Tibial artery (tissue), 4 donors: ENCODE measurements around the gene TLE1.

Source experiments
- DNase-seq, 2 donors: peaks; one replicate each; pipeline ENCODE4 v3.0.0-alpha.2; 2019
- H3K27ac ChIP-seq, 2 donors: fragments of 200-600 bp; sonication (generic) in 1 of 2; 1 replicate in 1 of 2; 2 replicates in 1 of 2; pipeline ENCODE4 v1.5.1; 2018 to 2019; ENCODE audit warnings: mild to moderate bottlenecking in 1 of 2
- H3K27me3 ChIP-seq, 2 donors: fragments of 200-600 bp; sonication (generic) in 1 of 2; one replicate each; pipeline versions ENCODE4 v1.5.1 to v1.6.0; 2016 to 2019
- H3K36me3 ChIP-seq, 3 donors: fragments of 200-600 bp; sonication (generic) in 2 of 3; one replicate each; pipeline ENCODE4 v1.5.1; 2016 to 2019; ENCODE audit warnings: mild to moderate bottlenecking in 2 of 3
- H3K4me1 ChIP-seq, 4 donors: fragments of 200-600 bp; sonication (generic) in 2 of 4; 1 replicate in 3 of 4; 2 replicates in 1 of 4; pipeline ENCODE4 v1.5.1; 2016 to 2019
- H3K4me3 ChIP-seq, 2 donors: fragments of 200-600 bp; sonication (generic) in 1 of 2; 1 replicate in 1 of 2; 2 replicates in 1 of 2; pipeline ENCODE4 v1.5.1; 2018 to 2019; ENCODE audit warnings: mild to moderate bottlenecking in 2 of 2
- H3K9me3 ChIP-seq, 3 donors: fragments of 200-600 bp; sonication (generic) in 1 of 3; one replicate each; pipeline ENCODE4 v1.5.1; 2016 to 2019
- intact Hi-C: fragments of 100-400 bp; cut with DNase I; formaldehyde crosslinking; loops from one replicate; pipeline ENCODE4 v1.15.0; 2023; ENCODE audit warnings: low total_unique reads
- TF ChIP-seq, protein P1 (sequence below), 2 experiments: fragments of 200-600 bp in 1 of 2; fragments of 450-650 bp in 1 of 2; IDR thresholded peaks; one replicate each; pipeline ENCODE4 v1.5.1; 2017 to 2019; ENCODE audit warnings: antibody characterized with exemption in 2 of 2, mild to moderate bottlenecking in 1 of 2, moderate library complexity in 1 of 2

Gene TLE1

DNA sequence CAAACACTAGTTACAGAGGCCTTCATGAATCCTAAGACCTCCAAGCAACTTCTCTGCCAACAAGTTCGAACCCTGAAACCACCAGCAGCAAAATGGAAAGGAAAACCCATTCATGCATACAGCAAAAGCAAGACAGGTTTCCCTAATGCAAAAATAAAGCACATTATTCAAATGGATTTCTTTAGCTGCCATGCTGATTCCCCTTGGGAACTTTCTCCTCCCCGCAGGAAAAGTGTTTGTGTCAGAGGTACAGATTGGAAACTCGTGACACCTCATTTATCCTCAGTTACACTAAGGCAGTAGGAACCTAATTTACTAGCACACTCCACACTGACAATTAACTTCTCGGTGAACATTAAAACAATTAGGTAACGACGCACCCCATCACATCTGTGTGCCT, 63.4 kb downstream of the TLE1 start:
- Histone ChIP-seq H3K9me3 (no peaks in the 10 kb centered on the region), H3K4me3 (no peak overlapping the region), H3K27ac (no peak overlapping the region), H3K27me3 (no peaks in the 10 kb centered on the region), H3K4me1 (no peaks in the 10 kb centered on the region), H3K36me3 (peaks cover 0 to under 1% (median 0%) of the 10 kb centered on the region in 3 donors)
- intact Hi-C loops, result no loop called here
- no peak for DNase-seq
- TF ChIP-seq, protein P1, sequence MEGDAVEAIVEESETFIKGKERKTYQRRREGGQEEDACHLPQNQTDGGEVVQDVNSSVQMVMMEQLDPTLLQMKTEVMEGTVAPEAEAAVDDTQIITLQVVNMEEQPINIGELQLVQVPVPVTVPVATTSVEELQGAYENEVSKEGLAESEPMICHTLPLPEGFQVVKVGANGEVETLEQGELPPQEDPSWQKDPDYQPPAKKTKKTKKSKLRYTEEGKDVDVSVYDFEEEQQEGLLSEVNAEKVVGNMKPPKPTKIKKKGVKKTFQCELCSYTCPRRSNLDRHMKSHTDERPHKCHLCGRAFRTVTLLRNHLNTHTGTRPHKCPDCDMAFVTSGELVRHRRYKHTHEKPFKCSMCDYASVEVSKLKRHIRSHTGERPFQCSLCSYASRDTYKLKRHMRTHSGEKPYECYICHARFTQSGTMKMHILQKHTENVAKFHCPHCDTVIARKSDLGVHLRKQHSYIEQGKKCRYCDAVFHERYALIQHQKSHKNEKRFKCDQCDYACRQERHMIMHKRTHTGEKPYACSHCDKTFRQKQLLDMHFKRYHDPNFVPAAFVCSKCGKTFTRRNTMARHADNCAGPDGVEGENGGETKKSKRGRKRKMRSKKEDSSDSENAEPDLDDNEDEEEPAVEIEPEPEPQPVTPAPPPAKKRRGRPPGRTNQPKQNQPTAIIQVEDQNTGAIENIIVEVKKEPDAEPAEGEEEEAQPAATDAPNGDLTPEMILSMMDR (IDR thresholded peaks at IDR 0.05), result no peak

DNA sequence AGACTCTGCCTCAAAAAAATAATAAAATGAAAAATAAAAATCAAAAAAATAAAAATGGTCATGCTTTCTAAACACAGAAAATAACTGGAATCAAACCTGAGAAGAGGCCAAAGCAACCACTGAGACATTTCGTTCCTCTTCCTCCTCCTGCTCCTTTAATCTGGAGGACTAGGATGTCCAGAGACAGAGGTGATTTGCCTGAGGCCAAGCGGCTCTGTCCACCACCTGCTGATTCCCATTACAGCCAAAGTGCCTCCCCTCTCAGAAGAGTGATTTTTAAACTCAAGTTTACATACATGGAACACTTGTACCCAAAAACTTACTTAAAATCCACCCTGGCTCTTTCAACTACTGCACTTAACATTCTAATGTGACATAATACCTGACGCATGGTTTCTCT, 65.6 kb downstream of the TLE1 start:
- peaks cover 0 to 14% (median 13%) of the 10 kb centered on the region in 3 donors for H3K36me3 ChIP-seq
- intact Hi-C loops, result no loop called here
- TF ChIP-seq, protein P1 (IDR thresholded peaks at IDR 0.05), result no peak
- no peak for DNase-seq
- H3K4me1 ChIP-seq, result no peaks in the 10 kb centered on the region
- no peak overlapping the region for H3K27ac ChIP-seq
- no peaks in the 10 kb centered on the region for H3K9me3 ChIP-seq
- no peaks in the 10 kb centered on the region for H3K27me3 ChIP-seq
- H3K4me3 ChIP-seq, result no peak overlapping the region

DNA sequence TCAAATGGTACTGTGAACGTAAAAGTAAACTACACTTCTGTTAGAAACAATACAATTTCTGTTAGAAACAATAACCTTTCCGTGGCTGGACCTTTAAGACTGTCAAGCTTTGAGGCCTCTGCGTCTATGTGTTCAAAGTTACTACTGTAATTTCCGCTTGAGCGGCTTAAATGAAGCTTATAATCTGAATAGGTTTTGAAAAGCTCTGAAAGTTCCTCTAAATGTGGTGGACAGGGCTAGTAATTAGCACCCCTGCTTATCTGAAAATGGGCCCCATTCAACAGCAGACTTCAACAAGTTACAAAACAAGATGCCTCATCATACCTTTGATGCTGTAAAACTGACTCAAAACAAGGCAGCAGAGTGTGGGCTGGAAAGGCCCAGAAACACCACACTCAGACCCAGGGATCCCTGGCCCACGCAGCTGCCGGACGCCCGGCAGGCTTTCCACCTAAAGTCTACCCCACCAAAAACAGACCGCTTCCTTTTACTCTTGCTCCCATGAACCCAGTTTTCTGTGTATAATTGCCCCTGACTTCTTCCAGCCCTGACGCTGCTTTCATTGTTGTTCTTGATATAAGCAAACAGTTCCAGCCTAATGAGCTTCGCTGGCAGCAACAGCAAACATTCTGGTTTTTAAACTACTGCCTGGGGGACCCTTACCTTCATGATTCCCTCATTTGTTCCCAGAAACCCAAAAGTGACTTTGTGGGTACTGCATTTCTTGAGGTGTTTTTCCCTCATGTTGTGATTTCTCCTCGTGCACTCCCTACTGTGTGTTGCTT, 66.7 kb downstream of the TLE1 start:
- DNase-seq, result no peak
- Histone ChIP-seq H3K9me3 (no peaks in the 10 kb centered on the region), H3K4me1 (no peaks in the 10 kb centered on the region), H3K4me3 (no peak overlapping the region), H3K36me3 (peaks cover 0 to 17% (median 13%) of the 10 kb centered on the region in 3 donors), H3K27me3 (no peaks in the 10 kb centered on the region), H3K27ac (no peak overlapping the region)
- intact Hi-C loops, result no loop called here
- TF ChIP-seq, protein P1 (IDR thresholded peaks at IDR 0.05), result no peak

DNA sequence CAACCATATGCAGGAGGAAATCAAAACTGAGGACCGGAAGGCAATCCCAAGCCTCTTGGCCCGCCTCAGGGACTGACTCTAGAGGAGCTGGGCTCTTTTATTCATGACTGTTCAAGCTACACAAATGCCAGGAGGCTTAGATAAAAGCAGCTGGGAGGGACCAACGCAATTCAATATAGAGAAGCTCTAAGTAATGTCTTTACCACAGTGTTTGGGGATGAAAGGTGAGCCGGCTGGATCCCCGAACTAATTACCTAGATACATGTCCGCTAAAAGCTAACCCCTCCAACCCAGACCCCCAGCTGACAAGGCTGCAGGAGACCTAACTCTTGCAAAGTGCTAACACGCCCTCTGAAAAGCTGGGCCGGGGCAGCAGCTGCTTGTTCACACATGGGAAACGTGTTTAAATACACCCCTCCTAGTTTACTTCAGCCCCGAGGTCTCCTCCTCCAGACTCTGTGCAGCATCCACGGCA, 67.5 kb downstream of the TLE1 start:
- Histone ChIP-seq H3K36me3 (peaks cover 0 to 21% (median 13%) of the 10 kb centered on the region in 3 donors), H3K27ac (no peak overlapping the region), H3K27me3 (no peaks in the 10 kb centered on the region), H3K4me3 (no peak overlapping the region), H3K4me1 (no peaks in the 10 kb centered on the region), H3K9me3 (no peaks in the 10 kb centered on the region)
- DNase-seq, result no peak
- TF ChIP-seq, protein P1 (IDR thresholded peaks at IDR 0.05), result no peak
- intact Hi-C loops, result no loop called here

DNA sequence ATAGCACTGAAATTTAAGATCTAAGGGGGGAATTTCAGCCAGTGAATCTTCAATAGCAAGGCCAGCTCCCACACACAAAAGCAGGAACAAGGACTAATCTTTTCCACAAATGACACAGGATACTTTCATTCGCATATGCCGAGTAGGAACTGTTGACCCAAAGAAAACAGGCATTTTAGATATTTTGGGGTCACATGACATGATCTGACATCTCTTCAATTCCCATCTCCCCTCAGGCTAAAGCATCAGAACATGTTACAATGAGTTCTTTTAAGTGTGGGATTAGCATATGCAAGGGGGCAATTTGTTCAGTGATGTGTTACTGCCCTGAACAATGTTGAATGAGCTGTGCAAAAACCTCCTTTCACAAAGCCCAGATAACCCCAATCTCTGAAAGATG, 68.2 kb downstream of the TLE1 start:
- intact Hi-C loops, result no loop called here
- Histone ChIP-seq H3K36me3 (peaks cover 0 to 27% (median 19%) of the 10 kb centered on the region in 3 donors), H3K4me3 (no peak overlapping the region), H3K27ac (no peak overlapping the region), H3K4me1 (no peaks in the 10 kb centered on the region), H3K27me3 (no peaks in the 10 kb centered on the region), H3K9me3 (no peaks in the 10 kb centered on the region)
- no peak for DNase-seq
- TF ChIP-seq, protein P1 (IDR thresholded peaks at IDR 0.05), result no peak
